ENCODE measurements around the gene DISP3. TPM values are rescaled to one million over a fixed set of nuclear protein-coding genes. Genes with fewer than 3 reads are reported as not detected.

Gene DISP3
- total and polyA plus RNA-seq, 2 of the 4 experiments (the other 2 are of a cell fraction), result 0.05 TPM; not detected in 1

DNA sequence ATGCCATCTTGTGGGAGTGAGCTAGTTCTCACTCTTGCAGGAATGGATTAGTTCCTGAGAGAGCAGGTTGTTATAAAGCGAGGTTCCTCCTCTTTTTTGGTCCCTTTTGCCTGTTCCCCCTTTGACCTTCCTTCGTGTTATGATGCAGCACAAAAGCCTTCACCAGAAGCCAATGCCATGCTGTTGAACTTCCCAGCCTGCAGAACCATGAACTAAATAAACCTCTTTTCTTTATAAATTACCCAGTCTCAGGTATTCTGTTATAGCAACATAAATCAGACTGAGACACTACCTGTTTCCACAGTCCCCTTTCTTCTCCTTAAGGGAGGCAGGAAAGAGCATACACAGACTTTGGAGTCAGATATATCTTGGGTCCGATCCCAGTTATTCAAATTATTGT, 25.6 kb downstream of the DISP3 start:
- Histone ChIP-seq H3K18ac (ENCODE audit: low read depth, low read length) (no peak overlapping the region), H3K36me3 (ENCODE audit: control insufficient read depth, insufficient read depth, low read length) (no peaks in the 10 kb centered on the region), H3K27ac (ENCODE audit: insufficient read depth, low read length) (no peak overlapping the region), H4K20me1 (ENCODE audit: insufficient read depth, low read length) (no peaks in the 10 kb centered on the region), H2AFZ (replicated peaks; ENCODE audit: low read length, poor library complexity) (no peak overlapping the region), H3K23ac (ENCODE audit: low read depth, low read length) (no peak overlapping the region), H3K79me1 (ENCODE audit: low read depth in 1 of 2, low read length in 2 of 2) (no peaks in the 10 kb centered on the region), H2AK9ac (replicated peaks; ENCODE audit: low read depth, low read length, poor library complexity) (no peak overlapping the region), H3K9ac (ENCODE audit: low read depth, low read length) (no peak overlapping the region), H4K5ac (ENCODE audit: low read depth, low read length) (no peak overlapping the region), H2BK20ac (ENCODE audit: low read depth, low read length) (no peak overlapping the region), H4K91ac (ENCODE audit: insufficient read depth, low read depth, low read length) (no peak overlapping the region), H4K8ac (ENCODE audit: low read depth in 2 of 2, low read length in 2 of 2) (no peak overlapping the region), H3K4ac (ENCODE audit: low read depth, low read length) (no peak overlapping the region), H2AK5ac (ENCODE audit: low read depth, low read length) (no peak overlapping the region), H2BK5ac (ENCODE audit: low read depth, low read length, poor library complexity, severe bottlenecking) (no peak overlapping the region), H3K4me2 (ENCODE audit: low read depth, low read length) (no peak overlapping the region), H3K14ac (replicated peaks; ENCODE audit: low read depth, low read length) (no peak overlapping the region), H2BK15ac (ENCODE audit: low read depth, low read length) (no peak overlapping the region), H3K4me3 (ENCODE audit: insufficient read depth, low read depth, low read length) (no peak overlapping the region), H3K9me3 (ENCODE audit: control insufficient read depth, insufficient read depth, low read length) (peaks cover 15% of the 10 kb centered on the region), H3K56ac (ENCODE audit: extremely low read depth, insufficient read depth, low read length) (no peak overlapping the region), H3K9me1 (ENCODE audit: insufficient read depth, low read length) (no peaks in the 10 kb centered on the region), H3K27me3 (ENCODE audit: control insufficient read depth, insufficient read depth, low read length) (no peaks in the 10 kb centered on the region), H3K4me1 (ENCODE audit: control insufficient read depth, insufficient read depth, low read length) (no peaks in the 10 kb centered on the region), H2BK120ac (ENCODE audit: low read depth, low read length) (no peak overlapping the region)
- DNase-seq (no peak), ATAC-seq (ENCODE audit: low read depth) (no peak)
- in situ Hi-C loops (cut with MboI; ENCODE audit: low sequenced_read_pairs) (no loop called here), intact Hi-C loops (cut with micrococcal nuclease) (no loop called here), dilution Hi-C loops (cut with HindIII; ENCODE audit: low sequenced_read_pairs, unreplicated experiment) (no loop called here)
- ChIA-PET POLR2A (ENCODE audit: unreplicated experiment) (no interaction called here), CTCF (interaction anchor here (0.7 kb wide), 1 partner anchor 9 kb away, joined by 3 read pairs; no protein-coding TSS in a partner anchor)
- no TSS peak for BruUV-seq (replicated peaks)
- TF ChIP-seq POLR2A (IDR thresholded peaks at IDR 0.05; ENCODE audit: low read depth, low read length) (no peak), RAD21 (IDR thresholded peaks at IDR 0.05; ENCODE audit: low read length) (no peak), RCOR1 (IDR thresholded peaks at IDR 0.05; ENCODE audit: insufficient replicate concordance, low read length) (no peak)
- 0% methylated on average over 1 of the region's 3 CpGs; no CpG with 5 or more reads in 1 of the 2 experiments for WGBS, 2 experiments (ENCODE audit: extremely low coverage in 2 of 2, insufficient read length in 1 of 2)

Data from IMR-90 (cell line).